SHP77 (cell line): ENCODE results near the gene DHRS4.

Experiments
- DNase-seq, 2 experiments: peaks; one replicate each; lab custom pipeline; 2025; lab: John Stamatoyannopoulos, UW

DHRS4 gene

GRCh38 chr14:23953464-23954278, at the start of gene DHRS4:
DHRS4 (plus strand) TSS chr14:23953770; CDS start chr14:23953789, 19 bp downstream.
- peak; percentile 86 to 88 for DNase-seq

GRCh38 chr14:23910101-23910875, 43.3 kb upstream of the DHRS4 start:
- DNase-seq = peak; percentile 45 to 47

- no peak for DNase-seq
Observed at GRCh38 chr14:23910876-23911210, 42.7 kb upstream of the DHRS4 start.

GRCh38 chr14:23915559-23915958, 38.0 kb upstream of the DHRS4 start:
- DNase-seq = no peak

GRCh38 chr14:23916004-23916403, 37.6 kb upstream of the DHRS4 start:
- no peak for DNase-seq

- DNase-seq = no peak
Observed at GRCh38 chr14:23916446-23916845, 37.1 kb upstream of the DHRS4 start.

GRCh38 chr14:23922545-23922944, 31.0 kb upstream of the DHRS4 start:
- DNase-seq = no peak

- no peak for DNase-seq
Observed at GRCh38 chr14:23925523-23926075, 28.0 kb upstream of the DHRS4 start.

GRCh38 chr14:23926543-23926942, 27.0 kb upstream of the DHRS4 start:
- no peak for DNase-seq

- no peak for DNase-seq
Observed at GRCh38 chr14:23929136-23929535, 24.4 kb upstream of the DHRS4 start.

GRCh38 chr14:23929822-23930294, 23.7 kb upstream of the DHRS4 start:
- DNase-seq = peak; percentile 68 to 72

- no peak for DNase-seq
Observed at GRCh38 chr14:23930742-23931141, 22.8 kb upstream of the DHRS4 start.

GRCh38 chr14:23931721-23932289, 21.8 kb upstream of the DHRS4 start:
- DNase-seq = no peak

GRCh38 chr14:23932639-23933038, 20.9 kb upstream of the DHRS4 start:
- DNase-seq = no peak

GRCh38 chr14:23933108-23933741, 20.3 kb upstream of the DHRS4 start:
- DNase-seq = no peak

- no peak for DNase-seq
Observed at GRCh38 chr14:23933742-23934128, 19.8 kb upstream of the DHRS4 start.

GRCh38 chr14:23935158-23935557, 18.4 kb upstream of the DHRS4 start:
- no peak for DNase-seq

- DNase-seq = no peak
Observed at GRCh38 chr14:23936084-23936829, 17.3 kb upstream of the DHRS4 start.

- DNase-seq = no peak
Observed at GRCh38 chr14:23937203-23937602, 16.4 kb upstream of the DHRS4 start.

- DNase-seq = no peak
Observed at GRCh38 chr14:23938823-23939222, 14.7 kb upstream of the DHRS4 start.

- DNase-seq = no peak
Observed at GRCh38 chr14:23939607-23940326, 13.8 kb upstream of the DHRS4 start.
